GM18508 (cell line): ENCODE measurements around the gene CAGE1.

ENCODE experiments used
- ATAC-seq: cut with Tn5 transposase; IDR thresholded peaks from one replicate; pipeline ENCODE4 v1.9.1; 2021; ENCODE audit warnings: moderate number of reproducible peaks; ENCODE audit not compliant: insufficient read depth, unreplicated experiment

Gene CAGE1

DNA sequence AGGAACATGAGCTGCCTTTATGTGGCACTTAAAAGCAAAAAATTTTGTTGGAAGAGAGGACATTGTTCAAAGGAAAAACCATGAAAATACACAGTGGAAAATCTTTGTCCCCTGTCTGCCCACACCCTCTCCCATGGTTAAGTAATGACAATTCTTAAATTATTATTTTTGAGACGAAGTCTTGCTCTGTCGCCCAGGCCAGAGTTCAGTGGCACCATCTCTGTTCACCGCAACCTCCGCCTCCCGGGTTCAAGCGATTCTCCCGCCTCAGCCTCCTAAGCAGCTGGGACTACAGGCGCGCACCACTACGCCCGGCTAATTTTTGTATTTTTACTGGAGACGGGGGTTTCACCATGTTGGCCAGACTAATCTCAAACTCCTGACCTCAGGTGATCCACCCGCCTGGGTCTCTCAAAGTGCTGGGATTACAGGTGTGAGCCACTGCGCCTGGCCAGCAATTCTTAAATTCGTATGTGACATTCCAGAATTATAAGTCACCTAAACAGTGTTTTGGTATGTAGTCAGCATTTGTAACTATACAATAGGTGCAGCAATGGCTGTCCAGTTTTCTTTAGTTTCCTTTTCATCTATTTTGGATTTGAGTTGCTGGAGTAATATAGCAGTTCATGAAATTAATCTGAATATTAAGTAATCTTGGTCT is 75.9 kb downstream of the CAGE1 start:
- ATAC-seq = no peak

DNA sequence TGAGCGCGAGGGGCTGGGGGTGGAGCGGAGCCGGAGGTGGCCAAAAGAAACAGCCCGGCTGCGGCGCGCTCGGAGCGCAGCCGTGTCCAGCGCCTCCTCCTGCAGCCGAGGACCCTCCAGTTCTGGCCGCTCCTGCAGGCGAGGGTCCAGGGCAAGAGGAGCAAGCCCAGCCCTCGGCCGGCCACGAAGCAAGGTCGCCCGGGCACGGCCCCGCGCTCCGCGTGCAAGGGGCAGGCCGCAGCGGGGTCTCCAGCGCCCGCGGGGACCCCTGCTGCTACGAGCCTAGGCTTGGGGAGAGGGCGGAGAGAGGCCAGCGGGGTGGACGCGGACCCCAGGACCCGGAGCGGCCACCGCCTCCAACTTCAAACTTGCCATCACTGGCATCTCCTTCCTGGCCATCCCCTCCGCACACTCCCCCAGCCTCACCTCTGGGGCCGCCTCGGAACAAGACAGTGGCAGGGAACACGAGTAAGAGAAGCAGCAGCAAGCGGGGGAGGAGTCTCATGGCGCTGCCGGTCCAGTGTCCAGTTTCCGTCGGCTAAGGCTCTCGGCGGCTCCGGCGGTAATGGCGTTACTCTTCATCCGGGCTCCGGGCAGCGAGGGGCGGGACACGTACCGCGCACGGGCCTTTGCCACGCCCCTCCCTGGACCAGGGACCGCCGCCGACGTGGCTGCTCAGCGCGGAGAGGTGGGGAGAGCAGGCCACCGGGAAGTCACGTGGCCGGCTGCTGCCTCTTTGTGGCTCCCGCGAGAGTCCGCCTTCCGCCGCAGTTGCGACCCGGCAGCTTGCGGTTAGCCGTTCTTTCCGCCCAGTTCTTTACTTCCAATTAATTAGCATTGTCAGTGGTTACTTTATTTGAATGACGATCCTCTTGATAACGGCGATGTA is 76.7 kb downstream of the CAGE1 start, which contains the start of gene SSR1:
TSS of gene SSR1 (minus strand) at position 584 of the 889 bp plus-strand sequence. CDS start at position 505, 79 bp downstream.
- ATAC-seq = peak; percentile 89

DNA sequence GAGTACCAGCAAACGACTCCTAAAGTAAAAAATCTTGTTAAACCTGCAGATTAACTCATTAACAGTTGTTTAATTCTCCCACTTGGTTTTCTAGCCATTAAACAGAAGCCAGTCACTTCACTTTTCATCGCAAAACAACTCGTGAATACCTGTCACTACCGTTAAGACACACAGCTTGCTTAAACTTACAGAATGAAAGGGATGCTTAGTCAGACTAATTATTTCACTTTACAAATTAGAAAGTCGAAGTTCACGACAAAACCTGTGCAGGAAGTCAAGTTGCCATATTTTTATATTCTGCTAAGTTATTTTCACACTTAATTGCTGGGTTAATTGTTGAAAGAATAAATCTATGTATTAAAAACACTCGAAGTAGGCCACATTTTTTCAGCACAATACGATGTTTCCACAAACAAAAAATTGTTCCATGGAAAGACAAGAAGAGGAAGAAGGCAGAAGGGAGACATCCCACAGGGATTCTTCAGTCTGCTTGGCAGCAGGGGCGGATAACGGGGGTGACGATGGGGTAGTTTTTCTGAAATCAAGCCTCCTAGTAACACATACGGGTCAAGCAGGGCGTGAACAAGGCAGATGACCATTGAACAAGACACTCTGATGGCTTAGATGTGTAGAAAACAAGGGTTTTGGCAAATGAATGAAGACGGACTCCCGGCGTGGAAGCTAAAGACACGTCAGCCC is 77.5 kb downstream of the CAGE1 start:
- ATAC-seq = no peak

DNA sequence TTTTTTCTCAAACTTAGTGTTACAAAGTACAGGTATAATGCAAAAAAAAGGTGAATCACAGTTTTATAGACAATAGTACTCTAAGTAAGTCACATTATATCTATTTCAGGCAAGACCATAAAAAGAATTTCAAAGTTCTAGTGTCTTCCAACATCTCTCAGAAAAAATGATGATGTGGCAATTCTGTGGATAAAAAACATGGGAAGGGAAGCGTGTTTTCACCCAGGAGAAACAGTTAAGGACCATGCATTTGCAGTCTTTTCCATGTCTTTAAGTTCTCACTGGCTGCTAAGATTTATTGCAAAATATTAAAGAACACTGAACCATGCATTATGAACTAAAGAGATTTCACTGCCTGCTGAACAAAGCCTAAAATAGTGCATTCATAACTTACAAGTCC is 78.4 kb downstream of the CAGE1 start:
- ATAC-seq = no peak

DNA sequence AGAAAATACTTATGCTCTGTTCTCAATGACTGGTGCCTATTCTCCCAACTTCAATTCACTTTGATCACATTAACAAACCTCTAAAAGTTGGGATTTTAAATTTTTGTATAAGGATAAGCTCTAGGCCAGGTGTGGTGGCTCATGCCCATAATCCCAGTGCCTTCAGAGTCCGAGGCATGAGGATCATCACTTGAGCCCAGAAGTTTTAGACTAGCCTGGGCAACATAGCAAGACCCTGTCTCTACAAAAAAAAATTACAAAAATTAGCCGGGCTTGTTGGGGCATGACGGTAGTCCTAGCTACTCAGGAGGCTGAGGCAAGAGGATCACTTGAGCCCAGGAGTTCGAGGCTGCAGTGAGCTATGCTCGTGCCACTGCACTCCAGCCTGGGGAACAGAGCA is 80.5 kb downstream of the CAGE1 start:
- no peak for ATAC-seq

DNA sequence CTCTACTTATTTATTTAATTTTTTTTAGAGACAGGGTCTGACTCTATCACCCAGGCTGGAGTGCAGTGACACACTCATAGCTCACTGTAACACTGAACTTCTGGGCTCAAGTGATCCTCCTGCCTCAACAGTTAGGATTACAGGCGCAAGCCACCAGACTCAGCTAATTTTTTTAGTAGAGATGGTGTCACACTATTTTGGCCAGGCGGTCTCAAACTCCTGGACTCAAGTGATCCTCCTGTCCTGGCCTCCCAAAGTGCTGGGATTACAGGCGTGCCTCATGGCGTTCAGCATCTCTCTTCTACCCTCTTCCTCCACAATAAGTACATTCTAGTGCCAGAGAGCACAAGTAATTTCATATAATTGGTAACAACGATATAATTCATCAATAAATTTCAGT is 82.0 kb downstream of the CAGE1 start:
- ATAC-seq = no peak

DNA sequence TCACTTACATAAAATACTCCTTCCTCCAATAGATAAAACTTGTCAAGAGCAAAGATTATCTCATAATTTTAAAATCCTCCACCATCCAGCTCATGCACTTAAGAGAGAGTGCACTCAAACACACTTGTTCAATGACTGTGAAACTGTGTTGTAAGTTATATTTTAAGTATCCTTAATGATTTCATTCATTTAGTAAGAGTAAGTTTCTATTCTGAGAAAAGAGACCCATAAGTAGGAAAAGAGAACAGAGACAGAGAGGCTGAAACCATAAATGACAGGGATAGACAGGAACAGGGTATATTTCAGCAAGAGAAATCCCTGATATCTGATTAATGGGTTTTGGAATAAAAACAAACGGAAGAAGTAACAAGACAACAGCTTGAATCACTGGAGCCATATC is 84.7 kb downstream of the CAGE1 start:
- no peak for ATAC-seq

DNA sequence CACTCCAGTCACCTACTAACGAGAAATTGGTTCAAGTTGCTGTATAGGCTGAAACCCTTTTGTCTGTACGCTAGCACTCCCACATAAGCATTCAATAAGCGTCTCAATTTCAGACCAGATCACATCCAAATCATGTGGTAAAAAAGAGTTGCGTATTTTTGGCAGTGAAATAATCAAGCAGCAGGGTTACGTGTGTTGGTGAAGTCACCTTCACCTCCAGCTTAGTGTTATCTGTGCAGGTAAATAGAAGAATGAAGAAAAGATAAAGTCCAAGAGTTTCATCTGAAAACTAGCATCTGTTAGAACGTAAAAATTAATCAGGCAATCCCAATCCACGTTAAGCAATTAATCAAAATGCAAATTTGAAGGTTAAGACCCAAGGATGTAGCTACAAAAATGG is 87.8 kb downstream of the CAGE1 start:
- ATAC-seq = no peak

DNA sequence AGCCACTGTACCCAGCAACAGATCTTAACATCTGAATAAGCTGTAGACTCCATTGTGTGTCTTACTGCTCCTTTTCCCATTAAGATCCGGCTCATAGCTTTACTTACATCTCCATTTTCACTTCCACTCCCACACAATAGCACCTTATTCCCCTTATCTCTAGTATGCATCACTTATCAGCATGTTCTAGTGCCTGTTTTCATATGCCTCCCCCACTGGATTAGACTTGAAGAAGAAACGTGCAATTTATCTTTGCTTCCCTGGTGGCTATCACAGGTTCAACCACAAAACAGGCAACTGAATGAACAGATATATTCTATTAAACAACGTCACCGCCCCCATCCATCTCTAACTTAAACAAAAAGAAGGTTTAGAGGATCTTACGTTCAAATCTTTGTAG is 88.6 kb downstream of the CAGE1 start:
- no peak for ATAC-seq

DNA sequence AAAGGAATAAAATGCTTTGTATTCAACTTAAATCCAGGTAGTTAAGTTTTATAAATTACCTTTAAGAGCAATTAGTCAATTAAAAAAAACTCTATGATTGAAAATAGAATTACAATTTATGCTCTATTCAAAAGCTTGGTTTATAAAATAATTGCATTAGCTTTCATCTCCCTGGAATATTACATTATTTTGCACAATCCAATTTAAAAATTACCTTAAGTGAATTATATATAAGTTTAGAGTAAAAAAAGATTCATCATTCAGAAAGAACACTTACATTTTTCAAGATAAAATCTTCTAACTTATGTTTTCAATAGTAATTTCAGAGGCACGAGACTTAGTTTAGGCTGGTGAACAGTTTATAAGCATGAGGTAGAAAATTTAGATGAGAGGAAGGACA is 91.4 kb downstream of the CAGE1 start:
- no peak for ATAC-seq

DNA sequence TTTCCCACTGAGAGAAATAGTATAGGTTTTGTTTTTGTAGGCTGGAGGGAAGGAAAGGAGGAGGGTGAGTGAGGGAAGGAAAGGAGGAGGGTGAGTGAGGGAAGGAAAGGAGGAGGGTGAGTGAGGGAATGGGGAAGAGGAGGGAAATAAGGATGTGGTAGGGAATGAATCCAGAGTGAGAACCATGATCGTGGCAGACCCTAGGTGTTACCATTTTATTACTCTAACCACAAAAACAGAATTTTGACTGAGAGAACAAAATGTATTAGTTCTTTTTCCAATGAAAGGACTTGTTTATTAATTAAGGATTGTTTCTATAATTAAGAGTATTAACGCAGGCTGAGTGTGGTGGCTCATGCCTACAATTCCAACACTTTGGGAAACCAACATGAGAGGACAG is 92.9 kb downstream of the CAGE1 start:
- ATAC-seq = no peak

DNA sequence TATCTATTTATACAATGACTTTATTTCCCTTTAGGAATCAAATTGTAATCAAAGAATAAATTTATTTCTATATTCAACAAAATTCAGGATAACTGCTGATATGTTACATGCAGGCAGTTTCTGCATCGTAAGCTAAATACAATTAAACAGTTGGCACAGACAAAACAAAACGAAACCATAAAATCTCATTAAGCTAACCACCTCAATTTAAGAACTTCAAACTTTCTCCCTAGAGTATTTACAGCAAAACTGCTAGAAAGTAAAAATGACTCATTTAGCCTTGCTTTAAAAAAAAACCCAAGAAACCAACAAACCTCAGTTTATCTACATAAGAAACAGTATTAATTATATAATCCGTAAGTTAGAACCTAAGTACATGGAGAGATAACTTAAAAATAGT is 93.6 kb downstream of the CAGE1 start:
- no peak for ATAC-seq

DNA sequence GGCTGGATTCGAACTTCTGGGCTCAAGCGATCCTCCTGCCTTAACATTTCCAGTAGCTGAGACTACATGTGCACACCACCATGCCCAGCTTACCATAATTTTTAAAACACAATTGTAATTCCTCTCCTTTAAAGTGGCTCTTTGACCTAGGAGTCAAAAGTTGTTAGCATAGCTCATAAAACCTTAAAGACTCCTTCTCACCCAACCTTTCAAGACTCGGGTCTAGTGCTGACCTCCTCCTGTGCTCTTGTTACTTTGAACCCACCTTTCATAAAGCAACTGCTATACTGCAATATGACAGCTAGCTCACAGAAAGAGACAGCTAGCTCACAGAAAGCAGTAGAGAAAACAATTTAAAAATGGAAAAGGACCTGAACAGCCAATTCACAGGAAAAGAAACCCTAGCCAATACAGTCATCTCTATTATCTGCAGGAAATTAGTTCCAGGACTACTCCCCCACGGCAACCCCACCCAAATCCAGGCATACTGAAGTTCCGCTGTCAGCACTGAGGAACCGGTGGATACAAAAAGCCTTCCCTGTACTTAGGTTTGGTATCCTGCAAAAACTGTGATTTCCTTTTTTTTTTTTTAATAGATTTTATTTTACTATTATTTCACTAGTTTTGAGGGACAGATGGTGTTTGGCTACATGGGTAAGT is 96.8 kb downstream of the CAGE1 start:
- ATAC-seq = no peak

DNA sequence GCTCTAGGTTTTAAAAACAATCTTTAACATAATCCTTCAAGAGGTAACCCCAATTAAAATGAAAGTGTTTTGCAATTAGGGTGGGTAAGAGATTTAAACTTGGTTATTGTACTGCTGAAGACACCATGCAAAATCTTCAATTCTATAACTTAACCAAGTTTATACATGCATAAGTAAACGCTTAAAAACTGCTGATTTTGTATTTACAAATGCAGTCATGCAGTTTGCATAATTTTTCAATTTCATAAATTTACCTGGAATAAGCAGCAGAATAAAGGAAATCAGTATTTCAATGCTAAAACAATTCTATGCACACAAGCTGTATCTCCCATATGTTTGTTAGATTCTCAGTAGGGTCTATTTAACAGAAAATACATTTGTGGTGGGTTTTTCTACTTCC is 99.5 kb downstream of the CAGE1 start:
- no peak for ATAC-seq

DNA sequence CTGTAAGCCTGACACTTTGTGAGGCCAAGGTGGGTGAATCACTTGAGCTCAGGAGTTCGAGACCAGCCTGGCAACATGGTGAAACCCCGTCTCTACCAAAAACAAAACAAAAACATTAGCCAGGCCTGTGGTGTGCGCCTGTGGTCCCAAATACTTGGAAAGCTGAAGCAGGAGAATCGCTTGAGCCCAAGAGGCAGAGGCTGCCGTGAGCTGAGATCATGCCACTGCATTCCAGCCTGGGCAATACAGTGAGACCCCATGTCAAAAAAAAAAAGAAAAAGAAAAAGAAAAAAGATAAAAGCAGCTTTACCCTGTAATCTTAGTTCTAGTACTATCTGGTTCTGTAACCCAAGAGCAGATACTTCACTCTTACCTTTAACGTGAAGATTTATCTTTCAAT is 104.1 kb downstream of the CAGE1 start:
- ATAC-seq = no peak

DNA sequence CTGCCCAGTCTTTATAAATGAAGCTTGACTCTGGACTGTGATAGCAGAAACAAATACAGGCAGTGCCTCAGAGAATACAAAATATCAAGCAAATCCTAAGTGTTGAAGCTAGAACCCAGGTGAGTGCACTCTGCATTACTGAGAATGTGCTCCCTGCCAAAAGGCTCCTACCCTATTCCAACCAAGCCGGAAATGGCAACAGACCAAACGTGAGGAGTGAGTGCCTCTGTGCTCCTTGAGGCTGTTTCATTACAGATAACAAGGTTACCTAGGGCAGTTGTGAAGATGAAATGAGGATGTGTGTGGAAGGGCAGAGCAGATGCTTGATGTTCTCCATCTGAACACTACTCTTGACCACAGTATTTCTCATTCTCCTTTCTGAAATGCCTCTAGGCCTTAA is 105.9 kb downstream of the CAGE1 start:
- ATAC-seq = no peak

DNA sequence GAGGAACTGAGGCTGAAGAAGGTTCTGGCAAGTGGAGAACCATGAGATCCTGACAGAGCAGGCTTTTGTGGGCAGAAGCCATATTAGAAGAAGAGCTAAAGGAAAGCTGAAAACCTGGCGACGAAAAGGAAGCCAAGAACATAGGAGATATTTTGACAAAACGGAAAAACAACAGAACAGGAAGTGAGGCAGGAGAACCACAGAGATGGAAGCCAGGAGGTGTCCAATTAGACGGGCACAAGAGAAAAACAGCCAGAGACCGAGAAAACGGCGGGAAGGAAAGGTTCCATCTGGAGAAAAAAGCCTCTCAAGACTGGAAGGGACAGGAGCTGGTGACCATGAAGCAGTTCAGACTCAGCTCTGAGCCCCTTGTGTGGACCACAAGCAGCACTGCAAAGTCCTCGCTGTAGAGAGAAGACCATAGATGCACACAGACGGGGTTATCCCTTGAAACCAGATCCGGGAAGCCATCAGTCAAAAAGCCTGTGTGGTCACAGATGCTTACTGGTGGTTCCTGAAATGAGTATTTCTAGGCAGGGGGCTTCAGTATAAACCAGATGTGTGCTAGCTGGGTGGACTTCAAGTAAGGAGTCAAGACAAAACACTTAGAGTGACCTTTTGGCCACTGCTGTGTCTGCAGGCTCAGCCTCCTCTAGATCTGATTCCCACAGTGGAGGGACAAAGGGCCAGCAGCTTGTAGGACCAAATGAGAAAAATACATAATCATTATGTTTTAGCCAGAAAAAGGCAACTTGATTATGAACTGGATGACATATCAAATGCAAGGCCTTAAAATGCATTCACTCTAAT is 107.2 kb downstream of the CAGE1 start:
- ATAC-seq = no peak
